NCI-H526 (cell line): ENCODE data around the gene SPAG6.
"Not testable (repeated sequence)": the region's sequence is repeated elsewhere in the genome, so short reads cannot be mapped to it uniquely, and the experiment has no call there.

Experiments
- DNase-seq, 2 experiments: peaks; one replicate each; lab custom pipeline; 2025; lab: John Stamatoyannopoulos, UW

Gene SPAG6

DNA sequence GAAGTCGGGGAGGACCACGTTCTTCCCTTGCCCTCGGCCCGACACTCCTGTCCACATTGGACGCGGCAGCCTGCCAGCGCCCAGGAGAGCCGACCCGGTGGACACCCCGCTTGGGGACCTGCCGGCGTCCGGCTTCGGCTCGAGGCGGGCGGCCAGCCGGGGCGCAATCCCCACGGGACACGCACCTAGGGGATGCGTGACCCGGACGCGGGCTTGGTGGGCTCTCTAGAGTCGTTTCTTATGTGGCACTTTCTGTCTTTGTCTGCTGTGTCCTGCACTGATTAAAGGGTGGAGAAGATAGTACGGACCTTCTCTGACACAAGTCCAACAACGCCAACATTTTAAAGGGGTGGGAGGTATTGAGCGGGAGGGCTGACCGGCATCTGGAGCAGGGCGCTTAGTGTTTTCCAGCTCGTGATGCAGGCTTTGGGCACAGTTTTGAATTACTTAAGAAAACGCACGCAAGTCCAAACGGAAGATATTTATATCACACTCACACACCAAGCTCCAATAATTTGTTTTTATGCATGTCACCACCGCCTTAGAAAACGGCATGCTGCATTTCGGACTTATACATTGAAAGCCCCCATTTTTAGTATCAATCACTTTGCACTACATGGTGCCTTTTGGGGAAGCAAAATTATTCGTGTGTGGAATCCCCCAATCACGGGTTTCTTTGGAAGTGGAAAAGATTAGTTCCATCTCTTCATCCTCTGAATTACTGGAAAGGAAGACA, 3.9 kb upstream of the SPAG6 start:
- DNase-seq: peak in 1 of 2 experiments; percentile 41

DNA sequence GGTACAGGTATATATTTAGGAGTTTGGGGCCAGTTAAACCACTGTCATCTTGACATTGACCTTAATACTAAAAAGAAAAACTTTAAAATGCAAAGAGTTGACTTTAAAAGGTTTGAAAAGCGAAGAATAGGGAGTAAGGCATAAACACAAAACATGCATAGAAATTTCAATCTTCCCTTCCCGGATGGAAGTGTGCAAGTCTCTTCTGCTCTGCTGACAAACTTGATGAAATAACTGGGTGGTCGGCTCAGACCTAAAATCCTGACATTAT, 3.4 kb upstream of the SPAG6 start:
- no peak for DNase-seq

DNA sequence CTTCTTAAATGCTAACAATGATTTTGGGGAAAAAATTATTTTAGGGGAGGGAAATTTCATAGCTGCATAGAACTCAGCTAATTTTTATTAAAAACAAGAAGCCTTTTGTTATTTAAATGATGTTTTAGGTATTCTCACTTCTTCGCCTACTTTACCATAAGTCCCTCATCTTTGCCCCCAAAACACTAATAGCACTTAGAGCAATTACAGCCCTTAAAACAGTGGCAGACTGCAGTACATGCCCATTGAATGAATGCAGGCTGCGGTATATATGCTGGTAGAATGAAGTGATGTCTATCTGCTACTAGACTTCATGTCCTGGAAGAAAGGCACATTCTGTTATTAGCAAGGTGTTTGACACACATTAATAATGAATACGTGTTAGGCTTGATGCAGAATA, 2.9 kb upstream of the SPAG6 start:
- DNase-seq: no peak

DNA sequence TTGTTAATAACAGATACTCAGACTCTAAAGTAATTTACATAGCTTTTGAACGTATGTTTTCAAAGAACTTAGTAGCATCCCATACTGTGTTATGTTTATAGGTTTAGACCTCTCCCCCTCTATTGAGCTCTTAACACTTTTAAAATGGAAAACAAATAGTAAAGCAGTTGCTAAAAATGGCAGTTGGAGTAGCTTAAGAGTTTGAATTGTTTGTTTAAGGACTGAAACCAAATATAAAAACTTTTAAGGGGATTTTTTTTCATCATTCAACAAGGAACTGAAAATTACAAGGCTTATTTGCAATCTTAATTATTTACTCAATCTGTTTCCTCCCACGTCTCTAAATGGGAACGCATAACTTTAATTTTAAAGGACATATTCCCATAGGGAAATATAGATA, 1.6 kb upstream of the SPAG6 start:
- DNase-seq: no peak

DNA sequence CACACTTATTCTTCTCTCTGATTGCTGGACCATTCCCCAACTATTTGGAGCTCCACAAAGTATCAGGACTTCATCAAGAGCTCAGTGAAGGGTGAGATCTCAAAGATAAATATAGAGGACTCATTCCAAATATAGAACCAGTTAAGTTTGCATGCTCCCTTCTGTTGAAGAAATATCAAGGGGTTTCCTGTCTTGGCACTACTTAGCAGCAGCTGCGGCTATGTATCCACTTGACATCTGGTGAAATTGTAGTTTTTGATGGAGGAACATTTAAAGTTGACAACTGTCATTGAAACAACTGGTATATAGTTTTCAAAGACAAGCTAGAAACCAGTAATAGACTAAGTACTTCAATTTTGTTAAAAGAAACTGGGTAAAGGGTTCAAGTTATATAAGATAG, 1.0 kb upstream of the SPAG6 start:
- no peak for DNase-seq

DNA sequence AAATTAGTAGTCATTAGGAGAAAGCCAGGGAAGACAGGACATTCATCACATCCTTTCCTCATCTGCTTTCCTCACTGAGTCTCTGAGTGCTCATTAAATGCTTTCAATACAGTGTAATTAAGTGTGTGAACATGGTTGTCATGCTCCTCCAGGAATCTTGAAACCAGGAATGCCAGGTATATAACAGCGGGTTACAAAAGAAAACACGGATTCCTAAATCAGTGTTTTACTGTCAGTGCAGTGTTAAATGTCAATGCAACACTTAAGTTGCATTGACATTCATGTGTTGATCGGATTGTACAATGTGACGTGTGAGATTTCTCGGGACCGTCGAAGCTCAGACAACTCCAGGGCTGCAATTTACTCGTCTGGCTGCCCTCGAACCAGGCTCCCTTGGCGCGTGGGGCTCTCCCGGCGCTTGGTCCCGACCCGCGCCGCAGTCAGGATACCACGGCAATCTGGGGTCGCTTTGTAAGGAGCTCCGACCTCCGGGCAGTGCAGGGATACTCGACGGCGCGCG, 455 bp upstream of the SPAG6 start:
- no peak for DNase-seq

DNA sequence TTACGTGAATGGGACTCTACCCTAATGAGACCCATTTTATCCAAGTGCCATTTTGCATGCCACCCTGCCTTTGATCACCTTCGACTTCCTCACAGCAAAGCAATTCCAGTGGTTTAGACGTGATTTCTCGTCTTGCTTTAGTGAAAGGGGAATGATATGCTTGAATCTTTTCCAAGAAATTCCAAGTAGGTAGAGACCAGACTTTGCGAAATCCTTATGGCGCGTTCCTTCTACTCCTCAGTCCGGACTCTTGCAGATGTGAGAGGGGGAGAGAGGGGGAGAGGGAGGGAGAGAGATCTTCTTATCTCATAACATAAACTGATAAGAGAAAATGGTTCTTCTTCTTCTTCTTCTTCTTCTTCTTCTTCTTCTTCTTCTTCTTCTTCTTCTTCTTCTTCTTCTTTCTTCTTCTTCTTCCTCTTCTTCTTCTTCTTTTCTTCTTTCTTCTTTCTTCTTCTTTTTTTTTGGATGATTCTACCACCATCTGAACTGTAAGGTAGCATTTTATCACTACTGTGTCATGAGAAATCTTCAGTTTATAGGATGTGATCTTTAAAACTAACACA, 883 bp downstream of the SPAG6 start:
- DNase-seq: no peak

DNA sequence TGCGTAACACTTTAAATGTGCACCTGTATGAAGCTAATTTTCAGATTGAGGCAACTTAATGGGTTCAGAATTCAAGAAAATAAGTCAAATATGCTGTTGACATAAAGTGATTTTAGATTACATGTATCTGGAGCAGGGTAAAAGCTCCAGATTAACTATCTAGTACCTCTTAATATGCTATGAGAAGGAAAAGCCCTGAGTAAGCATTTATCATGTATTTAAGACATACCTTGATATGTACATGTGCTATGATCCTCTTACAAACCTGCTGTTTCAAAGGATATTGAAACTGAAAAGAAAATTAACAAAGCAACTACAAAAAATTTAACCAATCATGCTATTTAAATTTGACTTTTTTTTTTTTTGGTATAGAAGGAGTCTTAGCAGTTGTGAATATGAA, 4.5 kb downstream of the SPAG6 start:
- DNase-seq: no peak

DNA sequence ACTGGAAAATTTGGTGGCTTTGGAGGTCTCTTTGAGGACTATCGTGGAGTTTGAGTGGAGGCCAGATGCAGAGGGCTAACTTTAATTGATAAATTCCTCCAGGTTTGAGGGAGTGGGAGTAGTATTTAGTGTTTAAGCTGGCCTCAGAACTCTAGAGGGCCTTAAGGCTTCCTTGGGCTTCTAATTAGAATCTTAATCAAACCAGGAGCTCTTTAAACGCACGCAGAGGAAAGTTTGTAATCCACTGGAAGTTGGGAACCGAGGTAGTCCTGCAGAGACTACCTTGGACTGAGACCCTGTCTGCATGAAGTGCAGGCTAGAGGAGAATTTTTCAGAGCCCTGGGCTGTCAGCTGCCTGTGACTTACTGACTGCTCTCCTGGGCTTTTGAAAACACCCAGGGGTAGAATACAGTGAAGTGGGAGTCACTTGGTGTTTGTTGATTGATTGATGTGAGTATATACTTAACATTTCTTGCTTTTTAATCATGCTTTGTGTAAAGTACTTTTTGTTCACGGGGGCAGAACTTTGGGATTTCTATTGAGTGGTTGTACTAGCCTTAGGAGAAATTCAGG, 5.9 kb downstream of the SPAG6 start:
- DNase-seq: no peak

DNA sequence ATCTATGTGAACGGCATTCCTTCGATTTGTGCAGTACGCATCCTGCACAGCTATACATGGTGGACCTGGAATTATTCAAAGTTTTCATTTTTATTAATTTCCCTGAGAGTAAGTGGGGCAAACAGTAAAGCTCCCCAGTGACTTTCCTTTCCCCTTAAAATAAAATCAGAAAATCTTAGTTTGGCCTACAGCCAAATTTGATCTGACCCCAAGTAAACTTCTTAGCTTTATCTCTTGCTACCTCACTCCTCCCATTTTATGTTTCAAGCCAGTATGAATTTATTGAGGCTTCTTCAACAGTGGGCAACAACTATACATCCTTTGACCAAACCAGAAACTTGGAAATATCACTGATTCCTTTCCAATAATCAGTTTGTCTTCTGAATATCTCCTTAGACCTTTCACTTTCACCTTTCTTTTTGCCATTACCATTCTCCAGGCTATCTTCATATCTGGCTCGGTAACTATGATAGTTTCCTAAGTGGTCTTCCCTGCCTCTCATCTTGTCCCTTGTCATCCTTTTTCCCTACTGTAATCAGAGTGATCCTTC, 11.1 kb downstream of the SPAG6 start:
- no peak for DNase-seq

DNA sequence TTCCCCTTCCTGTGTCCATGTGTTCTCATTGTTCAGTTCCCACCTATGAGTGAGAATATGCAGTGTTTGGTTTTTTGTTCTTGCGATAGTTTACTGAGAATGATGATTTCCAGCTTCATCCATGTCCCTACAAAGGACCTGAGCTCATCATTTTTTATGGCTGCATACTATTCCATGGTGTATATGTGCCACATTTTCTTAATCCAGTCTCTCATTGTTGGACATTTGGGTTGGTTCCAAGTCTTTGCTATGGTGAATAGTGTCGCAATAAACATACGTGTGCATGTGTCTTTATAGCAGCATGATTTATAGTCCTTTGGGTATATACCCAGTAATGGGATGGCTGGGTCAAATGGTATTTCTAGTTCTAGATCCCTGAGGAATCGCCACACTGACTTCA, 12.5 kb downstream of the SPAG6 start:
- DNase-seq: not testable (repeated sequence)

DNA sequence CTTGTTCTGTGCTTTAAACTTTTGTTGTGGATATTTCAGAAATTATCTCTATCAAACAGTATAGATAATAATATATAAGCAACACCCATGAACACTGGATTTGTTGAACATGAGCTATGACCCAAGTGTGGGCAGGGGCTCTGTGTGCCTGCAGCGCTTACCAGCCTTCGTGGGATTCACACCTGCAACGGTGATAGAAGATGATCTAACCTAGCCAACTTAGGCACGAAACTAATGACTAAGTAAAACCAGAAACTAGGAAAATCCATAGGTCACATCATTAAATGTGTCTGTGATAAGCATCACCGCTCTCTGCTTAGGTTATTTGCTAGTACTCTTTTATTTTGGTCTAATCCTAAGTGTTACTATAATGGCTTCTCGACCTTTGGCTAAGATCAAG, 18.0 kb downstream of the SPAG6 start:
- no peak for DNase-seq

DNA sequence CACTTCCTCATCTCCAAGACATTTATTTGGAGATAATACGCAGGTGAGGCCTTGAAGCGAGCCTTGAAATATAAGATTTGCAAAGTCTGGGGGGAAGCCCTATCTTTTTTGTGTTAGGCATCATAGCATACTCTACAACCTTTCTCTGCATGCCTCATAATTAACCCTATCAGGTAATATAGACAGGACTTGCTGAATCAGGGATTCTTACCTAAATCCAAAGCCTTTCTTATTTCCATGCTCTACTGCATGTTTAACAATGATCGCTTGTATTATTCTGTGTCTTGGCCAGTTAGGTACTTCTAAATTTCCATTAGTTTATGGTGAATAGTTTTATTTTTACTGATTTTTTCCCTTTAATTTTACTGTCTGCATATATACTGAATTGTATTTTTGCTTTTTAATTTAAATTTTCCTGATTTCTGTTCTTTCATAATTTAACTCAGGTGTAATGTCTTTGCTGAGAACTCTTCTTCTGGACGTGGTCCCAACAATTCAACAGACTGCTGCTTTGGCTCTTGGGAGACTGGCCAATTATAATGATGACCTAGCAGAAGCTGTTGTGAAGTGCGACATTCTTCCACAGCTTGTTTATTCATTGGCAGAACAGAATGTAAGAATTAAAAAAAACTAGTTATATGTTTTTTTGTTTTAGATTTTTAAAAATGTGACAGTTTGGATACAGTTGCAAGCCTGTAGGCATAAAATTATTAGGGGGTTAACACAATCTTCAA, 19.3 kb downstream of the SPAG6 start:
- no peak for DNase-seq

DNA sequence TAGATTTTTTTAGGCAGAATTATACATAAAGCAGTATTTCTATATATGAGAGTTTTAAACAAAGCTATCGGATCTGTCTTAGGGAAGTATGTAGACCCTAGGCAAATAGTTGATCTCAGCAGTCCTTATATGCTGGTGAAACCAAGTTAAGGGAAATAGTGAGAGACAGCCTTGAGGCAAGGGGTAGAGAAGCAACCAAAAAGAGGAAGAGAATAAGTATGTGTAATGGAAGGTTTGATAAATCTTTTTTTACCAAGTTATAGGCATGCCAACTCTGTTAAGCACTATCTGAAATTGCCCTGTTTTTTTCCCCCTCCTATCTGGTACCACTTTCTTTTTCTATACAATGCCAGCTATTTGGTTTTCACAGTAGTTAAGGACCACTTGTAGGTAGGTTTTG, 19.9 kb downstream of the SPAG6 start:
- no peak for DNase-seq

DNA sequence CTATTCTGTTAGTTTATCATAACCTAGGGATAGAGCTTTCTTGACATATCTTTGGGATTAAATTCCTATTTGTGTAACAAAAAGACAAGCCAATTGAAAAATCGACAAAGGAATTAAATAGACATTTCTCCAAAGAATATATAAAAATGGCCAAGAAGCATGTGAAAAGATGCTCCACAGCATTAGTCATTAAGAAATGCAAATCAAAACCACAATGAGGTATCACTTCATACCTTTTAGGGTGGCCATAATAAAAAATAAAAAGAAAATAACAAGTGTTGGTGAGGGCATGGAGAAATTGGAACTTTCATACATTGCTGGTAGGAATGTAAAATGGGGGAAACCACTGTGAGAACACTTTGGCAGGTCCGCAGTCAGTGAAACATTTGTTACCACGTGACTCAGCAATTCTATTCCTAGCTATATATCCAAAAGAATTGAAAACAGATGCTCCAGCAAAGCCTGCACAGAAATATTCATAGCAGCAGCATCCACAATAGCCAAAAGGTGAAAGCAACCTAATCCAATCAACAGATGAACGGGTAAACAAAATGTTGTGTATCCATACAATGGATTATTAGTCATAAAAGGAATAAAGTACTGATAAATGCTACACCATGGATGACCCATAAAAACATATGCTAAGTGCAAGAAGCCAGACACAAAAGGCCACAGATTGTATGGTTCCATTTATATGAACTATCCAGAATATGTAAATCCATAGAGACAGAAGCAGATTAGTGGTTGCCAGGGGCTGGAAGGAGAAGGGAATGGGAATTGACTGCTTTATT, 20.5 kb downstream of the SPAG6 start:
- DNase-seq: no peak

DNA sequence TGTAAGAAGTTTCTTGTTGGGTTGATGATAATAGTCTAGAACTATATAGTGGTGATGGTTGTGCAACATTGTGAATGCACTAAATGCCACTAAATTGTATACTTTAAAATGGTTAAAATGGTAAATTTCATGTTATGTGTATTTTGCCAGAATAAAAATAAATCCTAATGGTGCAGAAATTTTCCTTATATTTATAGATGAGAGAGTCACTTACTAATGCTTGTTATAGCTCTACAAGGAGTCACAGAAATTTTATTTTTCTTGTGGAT, 21.1 kb downstream of the SPAG6 start:
- no peak for DNase-seq

DNA sequence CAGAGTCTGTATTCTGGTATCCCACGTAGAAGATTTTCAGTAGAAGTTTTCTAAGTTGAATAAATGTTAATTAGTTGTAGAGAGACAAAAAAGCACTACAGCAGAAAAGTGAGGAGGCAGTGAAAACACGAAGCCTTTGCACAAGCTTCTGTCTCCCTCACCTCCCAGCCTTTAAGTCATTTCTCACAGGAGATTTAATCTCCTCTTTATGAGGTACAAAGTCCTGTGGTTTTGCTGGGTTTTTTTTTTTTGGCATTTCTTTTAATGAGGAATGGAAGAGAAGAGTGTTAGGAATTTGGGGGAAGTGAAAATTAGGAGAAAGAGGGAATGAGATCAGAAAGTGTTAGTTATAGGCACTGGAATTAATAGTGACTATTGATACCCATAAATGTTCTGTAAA, 21.5 kb downstream of the SPAG6 start:
- no peak for DNase-seq

DNA sequence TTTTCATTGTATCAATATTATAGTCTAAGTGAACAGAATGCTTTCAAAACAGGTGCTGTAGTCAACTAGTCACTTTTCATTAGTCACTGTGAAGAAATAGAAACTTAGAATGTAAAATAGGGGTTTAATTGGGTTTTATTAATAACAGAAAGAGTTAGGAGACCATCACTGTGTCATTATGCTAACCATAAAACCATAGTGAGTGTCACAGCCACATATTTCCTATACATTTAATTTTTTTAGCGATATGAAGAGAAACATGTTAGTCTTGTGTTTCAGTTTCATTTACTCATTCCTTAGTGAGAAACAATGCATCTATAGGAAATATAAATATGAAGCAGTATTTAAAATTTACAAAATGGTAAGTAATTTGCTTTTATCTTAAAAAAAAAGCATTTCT, 22.2 kb downstream of the SPAG6 start:
- no peak for DNase-seq

DNA sequence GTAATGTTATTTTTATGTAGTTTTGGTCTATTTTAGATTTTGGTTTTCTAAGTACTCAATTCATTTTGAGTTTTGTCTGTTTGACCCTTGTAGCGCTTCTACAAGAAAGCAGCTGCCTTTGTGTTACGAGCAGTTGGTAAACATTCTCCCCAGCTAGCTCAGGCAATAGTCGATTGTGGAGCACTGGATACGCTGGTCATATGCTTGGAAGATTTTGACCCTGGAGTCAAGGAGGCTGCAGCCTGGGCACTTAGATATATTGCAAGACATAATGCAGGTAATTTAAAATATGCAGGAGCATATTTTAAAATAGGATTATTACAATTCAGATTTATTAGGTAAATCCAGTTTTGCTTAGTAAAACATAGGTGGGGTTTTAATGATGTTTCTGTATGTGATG, 23.1 kb downstream of the SPAG6 start:
- no peak for DNase-seq

DNA sequence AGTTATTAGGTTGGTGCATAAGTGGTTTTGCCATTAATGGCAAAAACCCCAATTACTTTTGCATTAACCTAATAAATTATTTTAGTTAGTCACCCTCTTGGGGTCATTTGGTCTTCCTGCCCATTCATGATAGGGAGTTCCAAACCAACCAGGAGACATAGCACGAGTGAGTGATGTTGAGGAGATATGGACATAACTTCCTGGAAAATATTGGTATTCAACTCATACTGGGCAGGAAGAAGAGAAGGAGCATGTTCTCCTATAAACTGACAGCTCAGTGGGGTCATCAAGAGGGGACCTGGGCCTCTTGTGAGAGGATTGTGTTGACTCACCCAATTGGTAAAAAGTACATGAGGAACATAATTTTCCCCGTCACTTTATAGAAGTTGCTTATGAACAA, 23.7 kb downstream of the SPAG6 start:
- DNase-seq: no peak

DNA sequence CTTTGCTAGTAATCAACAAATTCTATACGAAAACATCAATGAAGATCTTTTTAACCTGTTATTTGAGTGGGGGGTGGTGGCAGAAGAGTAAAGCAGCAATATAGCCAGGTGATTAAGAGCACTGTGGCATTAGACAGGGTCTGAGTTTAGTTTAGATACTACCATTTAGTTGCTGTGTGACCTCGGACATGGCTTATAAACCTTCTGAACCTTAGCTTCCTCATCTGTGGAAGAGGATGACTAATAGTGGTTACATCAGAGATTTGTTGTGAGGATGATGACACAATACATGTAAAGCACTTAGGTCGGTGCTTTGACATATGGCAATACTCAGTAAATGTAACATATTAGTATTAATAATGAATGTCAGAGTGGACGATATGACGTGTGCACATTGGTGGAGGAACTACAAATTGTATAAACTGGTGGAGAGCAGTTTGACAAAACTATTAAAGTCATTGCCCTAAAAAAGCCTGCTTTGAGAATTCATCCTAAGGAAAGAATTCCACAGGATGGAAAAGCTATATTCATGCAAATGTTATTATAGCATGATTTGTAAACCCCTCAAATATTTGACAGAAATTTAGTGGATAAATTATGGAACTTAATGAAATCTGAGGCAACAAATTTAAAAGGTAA, 24.3 kb downstream of the SPAG6 start:
- DNase-seq: no peak

DNA sequence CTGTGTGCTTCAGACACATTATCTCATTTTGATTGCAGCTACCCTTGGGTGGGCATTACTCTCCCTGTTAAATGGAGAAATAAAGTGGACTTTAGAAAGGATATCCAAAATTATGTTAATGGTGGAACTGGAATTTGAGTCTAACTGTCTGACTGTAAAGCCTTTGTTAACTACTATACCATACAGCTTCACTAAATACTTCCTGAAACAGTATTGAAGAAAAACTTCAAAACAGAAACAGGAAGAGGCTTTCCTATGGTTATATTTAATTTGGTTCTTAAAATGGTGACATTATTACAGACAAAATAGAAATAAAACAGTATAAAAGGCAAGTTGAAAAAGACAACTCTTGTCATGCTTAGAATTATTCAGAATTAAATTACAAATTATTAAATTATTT, 25.0 kb downstream of the SPAG6 start:
- DNase-seq: no peak
